Measurements from ENCODE around the gene UBTD2.

Gene UBTD2

GRCh38 chr5:172293745-172294342 lies 10.3 kb upstream of the UBTD2 start:
- in situ Hi-C loops (cut with MboI; ENCODE audit: low sequenced_read_pairs): loop anchor here (25.0 kb wide), 1 partner anchor 382 kb away; no protein-coding TSS in a partner anchor

- in situ Hi-C loops (cut with MboI; ENCODE audit: low sequenced_read_pairs): loop anchor here (25.0 kb wide), 1 partner anchor 381 kb away; no protein-coding TSS in a partner anchor
Observed at GRCh38 chr5:172293054-172293744, 9.6 kb upstream of the UBTD2 start.

GRCh38 chr5:172291837-172292236 lies 8.3 kb upstream of the UBTD2 start:
- in situ Hi-C loops (cut with MboI; ENCODE audit: low sequenced_read_pairs): loop anchor here (25.0 kb wide), 1 partner anchor 380 kb away; no protein-coding TSS in a partner anchor

DNA sequence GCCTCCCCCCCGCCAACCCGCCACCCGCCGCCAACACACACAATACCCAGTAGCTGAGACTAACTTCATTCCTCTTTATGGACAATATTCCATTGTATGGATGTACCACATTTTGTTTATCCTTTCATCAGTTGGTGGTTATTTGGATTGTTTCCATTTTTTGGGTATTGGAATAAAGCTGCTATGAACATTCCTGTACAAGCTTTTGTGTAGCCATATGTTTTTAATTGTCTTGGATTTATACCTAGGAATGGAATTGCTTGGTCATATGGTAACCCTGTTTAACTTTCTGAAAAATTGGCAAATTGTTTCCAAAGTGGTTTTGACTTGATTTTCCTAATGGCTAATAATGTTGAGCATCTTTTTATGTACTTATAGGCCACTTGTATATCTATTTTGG lies 4.9 kb upstream of the UBTD2 start:
- in situ Hi-C loops (cut with MboI; ENCODE audit: low sequenced_read_pairs): loop anchor here (10.0 to 25.0 kb wide), 2 partner anchors 174 to 376 kb away; no protein-coding TSS in a partner anchor

GRCh38 chr5:172287140-172287539 lies 3.6 kb upstream of the UBTD2 start:
- in situ Hi-C loops (cut with MboI; ENCODE audit: low sequenced_read_pairs): loop anchor here (10.0 to 25.0 kb wide), 2 partner anchors 172 to 375 kb away; no protein-coding TSS in a partner anchor

DNA sequence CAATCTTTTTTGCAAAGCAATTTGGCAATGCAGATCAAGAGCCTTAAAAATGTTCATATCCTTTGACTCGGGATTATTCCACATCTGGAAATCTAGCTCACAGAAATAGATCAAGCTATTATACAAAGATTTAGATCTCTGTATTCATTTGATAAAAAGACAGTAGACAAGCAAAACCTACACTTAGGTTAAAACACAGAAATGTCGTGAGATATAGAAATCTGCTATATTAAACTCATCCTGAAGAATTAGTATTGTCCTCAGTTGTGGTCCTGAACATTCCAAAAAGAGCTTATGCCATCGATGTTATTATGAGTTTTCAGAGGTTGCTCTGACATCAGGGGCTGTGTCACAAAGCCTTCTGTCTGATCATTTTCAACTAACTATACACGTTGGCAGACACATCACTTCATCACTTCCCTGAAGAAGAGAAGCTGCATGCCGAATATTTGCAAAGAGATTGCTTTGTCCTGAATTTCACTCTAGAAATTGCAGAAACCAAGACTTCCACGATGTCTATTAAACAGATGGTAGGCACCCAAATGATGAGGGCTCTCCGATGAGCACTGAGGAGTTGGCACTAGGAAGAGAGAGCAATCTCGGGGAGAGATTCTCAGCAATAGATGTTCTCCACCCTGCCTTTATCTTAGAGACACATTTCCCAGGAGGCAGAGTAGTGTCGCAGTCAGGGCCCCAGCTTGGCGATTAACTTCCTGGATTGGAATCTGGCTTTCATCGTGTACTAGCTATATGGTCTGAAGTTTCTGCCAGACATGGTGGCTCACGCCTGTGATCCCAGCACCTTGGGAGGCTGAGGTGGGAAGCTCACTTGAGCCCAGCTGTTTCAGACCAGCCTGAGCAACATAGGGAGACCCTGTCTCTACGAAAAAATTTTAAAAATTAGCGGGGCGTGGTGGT lies 1.9 kb upstream of the UBTD2 start:
- in situ Hi-C loops (cut with MboI; ENCODE audit: low sequenced_read_pairs): loop anchor here (10.0 to 25.0 kb wide), 2 partner anchors 171 to 373 kb away; no protein-coding TSS in a partner anchor

- in situ Hi-C loops (cut with MboI; ENCODE audit: low sequenced_read_pairs): loop anchor here (10.0 to 25.0 kb wide), 2 partner anchors 170 to 372 kb away; no protein-coding TSS in a partner anchor
Observed at GRCh38 chr5:172284611-172284980, 1.0 kb upstream of the UBTD2 start.

GRCh38 chr5:172283862-172284610 lies 472 bp upstream of the UBTD2 start:
- in situ Hi-C loops (cut with MboI; ENCODE audit: low sequenced_read_pairs): loop anchor here (10.0 to 25.0 kb wide), 2 partner anchors 169 to 372 kb away; no protein-coding TSS in a partner anchor

DNA sequence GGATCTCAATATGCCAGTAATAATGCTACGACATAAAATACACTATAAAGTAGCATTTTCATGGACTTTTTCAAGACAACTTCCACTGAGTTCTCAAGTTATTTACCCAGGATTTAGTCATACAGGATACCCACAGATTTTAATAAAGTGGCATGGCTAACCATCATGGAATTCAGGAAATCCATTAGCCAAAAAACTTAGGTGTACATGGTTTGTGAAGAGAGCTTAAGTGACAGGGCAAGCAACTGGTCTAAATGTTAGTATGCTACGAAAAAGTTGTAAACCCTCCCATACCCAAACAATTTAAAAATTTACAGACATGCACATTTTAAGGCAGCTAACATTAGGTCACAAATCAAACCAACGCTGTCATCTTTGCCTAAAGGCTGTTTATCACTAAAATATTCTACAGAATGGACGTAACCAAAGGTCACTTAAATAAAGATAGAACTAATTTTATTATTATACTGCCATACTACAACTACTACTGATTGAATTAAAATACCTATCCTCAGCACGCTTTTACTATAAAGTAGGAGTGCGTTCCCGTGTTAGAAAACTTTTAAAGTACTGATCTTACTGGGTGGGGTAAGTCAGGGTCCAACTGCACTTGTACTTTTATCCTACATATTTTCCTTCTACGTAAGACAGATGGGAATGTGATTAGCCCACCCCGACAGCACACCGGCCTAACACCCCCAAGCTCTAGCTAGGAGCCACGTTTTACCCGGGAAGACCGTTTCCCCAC lies 1.1 kb downstream of the UBTD2 start:
- in situ Hi-C loops (cut with MboI; ENCODE audit: low sequenced_read_pairs): loop anchor here (10.0 to 25.0 kb wide), 2 partner anchors 168 to 370 kb away; no protein-coding TSS in a partner anchor

- in situ Hi-C loops (cut with MboI; ENCODE audit: low sequenced_read_pairs): loop anchor here (10.0 to 25.0 kb wide), 2 partner anchors 167 to 369 kb away; no protein-coding TSS in a partner anchor
Observed at GRCh38 chr5:172281346-172281745, 2.2 kb downstream of the UBTD2 start.

- in situ Hi-C loops (cut with MboI; ENCODE audit: low sequenced_read_pairs): loop anchor here (10.0 to 25.0 kb wide), 2 partner anchors 166 to 369 kb away; no protein-coding TSS in a partner anchor
Observed at GRCh38 chr5:172280929-172281328, 2.6 kb downstream of the UBTD2 start.

GRCh38 chr5:172280317-172280716 lies 3.2 kb downstream of the UBTD2 start:
- in situ Hi-C loops (cut with MboI; ENCODE audit: low sequenced_read_pairs): loop anchor here (10.0 to 25.0 kb wide), 2 partner anchors 166 to 368 kb away; no protein-coding TSS in a partner anchor

- in situ Hi-C loops (cut with MboI; ENCODE audit: low sequenced_read_pairs): loop anchor here (25.0 kb wide), 1 partner anchor 366 kb away; no protein-coding TSS in a partner anchor
Observed at GRCh38 chr5:172278356-172278755, 5.2 kb downstream of the UBTD2 start.

DNA sequence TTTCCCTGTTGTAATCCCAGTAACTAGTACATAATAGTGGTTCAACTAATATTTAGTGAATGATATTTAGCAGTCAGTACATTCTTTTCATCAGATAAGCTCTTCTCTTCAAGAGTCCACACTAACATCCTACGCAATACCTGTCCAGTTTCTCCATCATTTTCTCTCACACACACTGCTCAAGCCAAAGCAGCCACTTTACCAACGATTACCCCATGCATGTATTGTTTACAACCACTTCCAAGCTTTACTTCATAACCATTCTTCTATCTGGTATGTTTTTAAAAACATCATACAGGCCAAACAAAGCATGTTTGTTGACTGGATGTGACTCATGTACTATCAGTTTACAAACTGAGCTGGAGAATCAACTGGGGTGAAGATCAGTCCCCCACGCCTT lies 7.3 kb downstream of the UBTD2 start:
- in situ Hi-C loops (cut with MboI; ENCODE audit: low sequenced_read_pairs): loop anchor here (25.0 kb wide), 1 partner anchor 364 kb away; no protein-coding TSS in a partner anchor

- in situ Hi-C loops (cut with MboI; ENCODE audit: low sequenced_read_pairs): loop anchor here (25.0 kb wide), 1 partner anchor 363 kb away; no protein-coding TSS in a partner anchor
Observed at GRCh38 chr5:172274951-172275753, 8.4 kb downstream of the UBTD2 start.

GRCh38 chr5:172267943-172268342 lies 15.6 kb downstream of the UBTD2 start:
- in situ Hi-C loops (cut with MboI; ENCODE audit: low sequenced_read_pairs): no loop called here

GRCh38 chr5:172266676-172267092 lies 16.9 kb downstream of the UBTD2 start:
- in situ Hi-C loops (cut with MboI; ENCODE audit: low sequenced_read_pairs): no loop called here

- in situ Hi-C loops (cut with MboI; ENCODE audit: low sequenced_read_pairs): no loop called here
Observed at GRCh38 chr5:172266071-172266675, 17.4 kb downstream of the UBTD2 start.
